Activated CD8-positive, alpha-beta T cell treated with anti-CD3 and anti-CD28 coated beads, Interleukin-2, amount 10 ng/mL, durations not matched to agents 7 days and 5 days (primary cell): ENCODE results near the gene SHQ1. TPM values are rescaled to one million over a fixed set of nuclear protein-coding genes. Genes with fewer than 3 reads are reported as not detected.
"Not testable (repeated sequence)": the region's sequence is repeated elsewhere in the genome, so short reads cannot be mapped to it uniquely, and the experiment has no call there.

Source experiments
- ATAC-seq: fragments of 150-1000 bp; cut with Tn5 transposase; one replicate; pipeline ENCODE4 v1.10.0; 2021; ENCODE audit warnings: moderate library complexity
- CTCF ChIA-PET: fragments of 350-600 bp; sonication (Branson Sonifier 250); formaldehyde crosslinking; loops from one replicate; lab custom pipeline; 2021; ENCODE audit warnings: antibody characterized with exemption; lab: Charles Lee
- POLR2A ChIA-PET: fragments of 350-600 bp; sonication (Branson Sonifier 250); formaldehyde crosslinking; loops from one replicate; lab custom pipeline; 2021; ENCODE audit warnings: antibody characterized with exemption; lab: Charles Lee
- DNase-seq: peaks from one replicate; pipeline ENCODE4 v3.0.0-alpha.2; 2020
- H3K27ac Mint-ChIP-seq: one replicate; pipeline ENCODE4 v1.8.0; 2021; ENCODE audit warnings: mild to moderate bottlenecking, mixed read lengths
- H3K27me3 Mint-ChIP-seq: one replicate; pipeline ENCODE4 v1.8.0; 2021; ENCODE audit warnings: low read depth, mixed read lengths
- H3K36me3 Mint-ChIP-seq: one replicate; pipeline ENCODE4 v1.8.0; 2021; ENCODE audit warnings: low read depth, mixed read lengths
- H3K4me1 Mint-ChIP-seq: one replicate; pipeline ENCODE4 v1.8.0; 2021; ENCODE audit warnings: low read depth, mixed read lengths
- H3K4me3 Mint-ChIP-seq: one replicate; pipeline ENCODE4 v1.8.0; 2021; ENCODE audit warnings: mild to moderate bottlenecking, mixed read lengths
- H3K9me3 Mint-ChIP-seq: one replicate; pipeline ENCODE4 v1.8.0; 2022; ENCODE audit warnings: mixed read lengths; ENCODE audit not compliant: insufficient read depth
- total RNA-seq, 2 experiments: library from RNA; stranded (reverse); gene quantifications; one replicate each; pipeline ENCODE4 v1.2.3, GENCODE V29; 2021

The SHQ1 gene
- total RNA-seq, 2 experiments from 2014 or later: 27.2 to 28.0 TPM

DNA sequence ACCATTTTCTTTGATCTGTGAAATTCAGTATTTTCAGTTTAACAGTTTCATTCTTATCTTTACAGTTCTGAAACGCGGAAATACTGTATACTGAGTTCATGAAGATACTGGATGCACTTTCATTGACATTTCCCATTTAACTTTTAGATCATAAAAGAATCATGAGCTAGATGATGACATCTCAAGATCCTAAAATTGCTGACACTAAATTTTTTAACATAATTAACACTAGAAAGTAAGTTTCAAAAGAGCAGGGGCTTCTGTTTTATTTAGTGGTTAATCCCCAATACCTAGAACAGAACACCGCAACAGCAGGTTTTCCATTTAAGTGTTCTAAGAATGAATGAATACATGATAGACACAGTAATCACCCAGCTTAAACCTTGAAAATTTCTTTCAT, 54.2 kb downstream of the SHQ1 start:
- ATAC-seq (no peak), DNase-seq (no peak)
- Mint-ChIP-seq H3K4me1 (peaks cover 13% of the 10 kb centered on the region), H3K4me3 (no peak overlapping the region), H3K9me3 (no peaks in the 10 kb centered on the region), H3K27me3 (no peaks in the 10 kb centered on the region), H3K27ac (no peak overlapping the region), H3K36me3 (peaks cover 48% of the 10 kb centered on the region)
- ChIA-PET POLR2A (no interaction called here), CTCF (interaction anchor here (1.1 kb wide), 1 partner anchor 128 kb away, joined by 3 read pairs; no protein-coding TSS in a partner anchor)

- Mint-ChIP-seq H3K4me3 (no peak overlapping the region), H3K4me1 (peaks cover 9% of the 10 kb centered on the region), H3K27ac (peak overlapping the region; percentile 40), H3K36me3 (peaks cover 34% of the 10 kb centered on the region), H3K27me3 (no peaks in the 10 kb centered on the region), H3K9me3 (no peaks in the 10 kb centered on the region)
- DNase-seq: no peak
- CTCF ChIA-PET: interaction anchor here (0.9 to 2.1 kb wide), 5 partner anchors 21 to 53 kb away, joined by 3 to 8 read pairs (median 3); no protein-coding TSS in a partner anchor
- ATAC-seq: no peak
- POLR2A ChIA-PET: no interaction called here
Measured at GRCh38 chr3:72791161-72791560, 57.1 kb downstream of the SHQ1 start.

- DNase-seq (no peak), ATAC-seq (no peak)
- H3K27me3 Mint-ChIP-seq: no peaks in the 10 kb centered on the region
- H3K36me3 Mint-ChIP-seq: peaks cover 26% of the 10 kb centered on the region
- peaks cover 9% of the 10 kb centered on the region for H3K4me1 Mint-ChIP-seq
- ChIA-PET CTCF (interaction anchor here (2.1 kb wide), 1 partner anchor 32 kb away, joined by 8 read pairs; no protein-coding TSS in a partner anchor), POLR2A (interaction anchor here (0.7 kb wide), 1 partner anchor 495 kb away, joined by 5 read pairs; no protein-coding TSS in a partner anchor)
- no peak overlapping the region for H3K4me3 Mint-ChIP-seq
- no peaks in the 10 kb centered on the region for H3K9me3 Mint-ChIP-seq
- no peak overlapping the region for H3K27ac Mint-ChIP-seq
Measured at GRCh38 chr3:72789786-72790185, 58.5 kb downstream of the SHQ1 start.

DNA sequence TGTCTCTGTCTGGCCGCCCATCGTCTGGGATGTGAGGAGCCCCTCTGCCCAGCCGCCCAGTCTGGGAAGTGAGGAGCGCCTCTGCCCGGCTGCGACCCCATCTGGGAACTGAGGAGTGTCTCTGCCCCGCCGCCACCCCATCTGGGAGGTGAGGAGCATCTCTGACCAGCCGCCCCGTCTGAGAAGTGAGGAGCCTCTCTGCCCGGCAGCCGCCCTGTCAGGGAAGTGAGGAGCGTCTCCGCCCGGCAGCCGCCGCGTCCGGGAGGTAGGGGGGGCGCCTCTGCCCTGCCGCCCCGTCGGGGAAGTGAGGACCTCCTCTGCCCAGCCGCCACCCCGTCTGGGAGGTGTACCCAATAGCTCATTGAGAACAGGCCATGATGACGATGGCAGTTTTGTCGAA, 60.0 kb downstream of the SHQ1 start:
- DNase-seq, CTCF ChIA-PET, H3K27me3 Mint-ChIP-seq, ATAC-seq, H3K4me3 Mint-ChIP-seq, POLR2A ChIA-PET, H3K9me3 Mint-ChIP-seq, H3K27ac Mint-ChIP-seq, H3K4me1 Mint-ChIP-seq: not testable (repeated sequence)
- peaks cover 29% of the 10 kb centered on the region for H3K36me3 Mint-ChIP-seq

DNA sequence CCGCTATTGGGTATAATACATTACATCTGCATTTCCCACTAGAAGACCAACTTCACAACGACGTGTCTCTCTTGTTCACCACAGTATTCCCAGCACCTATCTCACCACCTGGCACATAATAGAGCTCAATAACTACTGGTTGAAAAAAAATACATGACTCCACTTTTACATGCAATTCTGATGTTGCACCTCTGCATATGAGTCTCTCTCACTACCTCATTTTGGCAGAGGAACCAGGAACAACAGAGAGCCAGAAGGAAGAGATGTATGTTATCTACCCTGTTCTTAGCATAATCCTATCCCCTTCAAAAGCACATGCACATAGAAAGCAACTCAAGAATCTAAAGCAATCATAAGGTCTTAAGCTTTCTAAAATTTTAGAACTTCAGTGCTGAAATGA, 61.6 kb downstream of the SHQ1 start:
- CTCF ChIA-PET: no interaction called here
- Mint-ChIP-seq H3K27ac (no peak overlapping the region), H3K4me3 (no peak overlapping the region), H3K9me3 (no peaks in the 10 kb centered on the region), H3K27me3 (no peaks in the 10 kb centered on the region), H3K36me3 (peaks cover 24% of the 10 kb centered on the region), H3K4me1 (peaks cover 9% of the 10 kb centered on the region)
- POLR2A ChIA-PET: interaction anchor here (0.7 kb wide), 1 partner anchor 500 kb away, joined by 3 read pairs; no protein-coding TSS in a partner anchor
- no peak for ATAC-seq
- no peak for DNase-seq

GRCh38 chr3:72784226-72784625, 64.0 kb downstream of the SHQ1 start:
- H3K27ac Mint-ChIP-seq: no peak overlapping the region
- no peaks in the 10 kb centered on the region for H3K27me3 Mint-ChIP-seq
- H3K4me3 Mint-ChIP-seq: no peak overlapping the region
- H3K9me3 Mint-ChIP-seq: no peaks in the 10 kb centered on the region
- peaks cover 20% of the 10 kb centered on the region for H3K36me3 Mint-ChIP-seq
- ATAC-seq: no peak
- DNase-seq: no peak
- ChIA-PET POLR2A (no interaction called here), CTCF (no interaction called here)
- no peaks in the 10 kb centered on the region for H3K4me1 Mint-ChIP-seq

DNA sequence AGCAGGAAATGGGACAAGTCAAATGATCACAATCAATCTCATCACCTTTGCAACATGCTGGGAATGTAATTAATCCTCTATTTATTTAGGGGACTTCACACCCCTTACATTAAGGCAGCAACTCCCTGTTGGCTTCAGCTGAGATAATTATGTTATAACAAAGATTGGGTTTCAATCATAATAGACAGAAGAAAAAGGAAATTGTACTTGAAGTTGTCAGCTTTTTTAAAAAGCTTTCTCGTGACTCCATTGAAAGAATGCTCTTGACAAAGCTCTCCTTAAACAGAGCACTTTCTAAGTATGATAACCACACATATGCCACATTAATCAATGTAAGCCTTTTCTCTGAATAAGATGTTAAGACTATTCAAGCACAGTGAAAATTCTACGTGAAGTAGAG, 65.7 kb downstream of the SHQ1 start:
- H3K9me3 Mint-ChIP-seq: no peaks in the 10 kb centered on the region
- no peaks in the 10 kb centered on the region for H3K27me3 Mint-ChIP-seq
- no peaks in the 10 kb centered on the region for H3K4me1 Mint-ChIP-seq
- H3K27ac Mint-ChIP-seq: no peak overlapping the region
- peaks cover 17% of the 10 kb centered on the region for H3K36me3 Mint-ChIP-seq
- ATAC-seq: no peak
- H3K4me3 Mint-ChIP-seq: no peak overlapping the region
- no peak for DNase-seq
- CTCF ChIA-PET: interaction anchor here (1.2 to 1.4 kb wide), 3 partner anchors 11 to 116 kb away, joined by 3 to 4 read pairs (median 3); no protein-coding TSS in a partner anchor
- POLR2A ChIA-PET: no interaction called here

DNA sequence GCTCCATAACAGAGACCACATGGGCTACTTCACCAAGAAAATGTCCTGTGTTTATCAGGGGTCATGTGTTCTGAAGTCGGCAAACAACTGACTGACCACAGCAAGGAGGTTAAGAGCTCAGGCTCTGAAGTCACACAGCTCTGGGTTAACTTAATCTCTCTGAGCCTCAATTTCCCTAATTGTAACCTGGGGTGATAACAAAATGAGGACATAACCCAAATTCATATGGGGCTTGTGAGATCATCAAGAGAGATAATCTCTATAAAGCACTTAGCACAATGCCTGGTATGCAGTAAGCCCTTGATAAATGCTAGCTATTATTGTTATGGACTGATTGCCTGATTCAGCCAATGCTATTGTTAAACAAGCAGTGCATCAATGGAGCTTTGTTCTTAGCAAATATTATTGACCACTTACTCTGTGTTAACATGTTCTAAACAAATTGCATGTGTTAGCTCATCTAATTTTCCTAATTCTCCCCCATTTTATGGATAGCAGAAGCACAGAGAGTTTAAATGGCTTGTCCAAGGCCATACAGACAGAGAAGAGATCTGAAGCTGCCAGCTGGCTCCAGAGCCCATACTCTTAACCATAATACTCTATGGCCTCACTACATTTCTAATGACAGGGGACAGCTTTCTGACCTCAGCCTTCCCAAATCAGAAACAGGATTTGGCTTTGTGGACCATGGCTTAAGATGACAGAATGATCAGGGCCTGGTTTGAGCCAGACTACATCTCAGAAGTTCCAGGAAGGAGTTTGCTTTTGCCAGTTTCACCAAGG, 78.3 kb downstream of the SHQ1 start:
- ChIA-PET POLR2A (no interaction called here), CTCF (interaction anchor here (1.1 to 2.4 kb wide), 3 partner anchors 9 to 53 kb away, joined by 3 to 8 read pairs (median 7); no protein-coding TSS in a partner anchor)
- peaks cover 15% of the 10 kb centered on the region for H3K36me3 Mint-ChIP-seq
- H3K27ac Mint-ChIP-seq: no peak overlapping the region
- no peak for DNase-seq
- no peak overlapping the region for H3K4me3 Mint-ChIP-seq
- ATAC-seq: no peak
- H3K4me1 Mint-ChIP-seq: peaks cover 10% of the 10 kb centered on the region
- no peaks in the 10 kb centered on the region for H3K27me3 Mint-ChIP-seq
- no peaks in the 10 kb centered on the region for H3K9me3 Mint-ChIP-seq

DNA sequence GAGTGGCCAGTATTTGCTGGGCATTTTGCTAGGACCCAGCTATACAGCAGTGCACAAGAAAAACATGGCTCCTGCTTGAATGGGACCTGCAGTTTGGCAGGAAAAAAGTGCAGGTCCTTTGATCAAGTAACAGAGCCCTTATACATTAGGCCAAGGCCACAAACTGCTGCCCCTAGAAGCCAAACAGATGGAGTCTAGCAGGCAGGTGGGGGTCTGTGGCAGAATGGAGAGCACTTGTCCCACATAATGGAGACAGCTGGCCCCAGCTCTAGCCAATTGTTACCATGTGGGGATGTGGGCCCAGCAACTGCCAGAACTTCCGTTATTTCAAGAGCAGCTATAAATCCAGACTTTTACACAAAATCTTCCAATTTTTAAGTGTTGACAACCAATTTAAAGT, 79.3 kb downstream of the SHQ1 start:
- peaks cover 22% of the 10 kb centered on the region for H3K36me3 Mint-ChIP-seq
- no peak for DNase-seq
- ATAC-seq: no peak
- H3K27ac Mint-ChIP-seq: no peak overlapping the region
- ChIA-PET POLR2A (interaction anchor here (1.1 kb wide), 1 partner anchor 14 kb away, joined by 4 read pairs; no protein-coding TSS in a partner anchor), CTCF (interaction anchor here (1.1 to 2.4 kb wide), 4 partner anchors 8 to 54 kb away, joined by 3 to 8 read pairs (median 5); no protein-coding TSS in a partner anchor)
- peaks cover 10% of the 10 kb centered on the region for H3K4me1 Mint-ChIP-seq
- H3K4me3 Mint-ChIP-seq: no peak overlapping the region
- no peaks in the 10 kb centered on the region for H3K9me3 Mint-ChIP-seq
- no peaks in the 10 kb centered on the region for H3K27me3 Mint-ChIP-seq

DNA sequence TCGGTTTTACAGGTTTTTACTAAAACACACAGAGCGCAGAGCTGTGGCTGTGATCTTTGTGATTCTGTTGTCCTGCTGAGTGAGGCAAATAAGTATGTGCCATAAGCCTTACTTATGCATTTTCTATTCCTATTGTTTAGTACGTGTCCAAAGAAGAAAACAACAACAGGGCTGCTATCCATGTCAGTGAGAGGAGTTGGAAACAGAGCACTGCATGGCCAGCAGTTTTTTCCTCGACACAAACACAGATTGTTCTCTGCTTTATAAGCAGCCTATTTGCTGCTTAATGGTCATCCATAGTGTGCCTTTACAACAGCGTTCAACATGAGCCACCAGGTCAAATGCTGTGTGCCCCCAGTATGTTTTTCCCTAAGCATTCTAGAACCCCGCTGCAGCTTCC, 79.8 kb downstream of the SHQ1 start:
- CTCF ChIA-PET: interaction anchor here (1.3 to 2.4 kb wide), 3 partner anchors 8 to 54 kb away, joined by 3 to 8 read pairs (median 7); no protein-coding TSS in a partner anchor
- Mint-ChIP-seq H3K4me1 (peaks cover 10% of the 10 kb centered on the region), H3K4me3 (no peak overlapping the region), H3K27me3 (no peaks in the 10 kb centered on the region), H3K36me3 (peaks cover 27% of the 10 kb centered on the region), H3K27ac (no peak overlapping the region), H3K9me3 (no peaks in the 10 kb centered on the region)
- no peak for ATAC-seq
- DNase-seq: no peak
- POLR2A ChIA-PET: interaction anchor here (1.1 kb wide), 1 partner anchor 13 kb away, joined by 4 read pairs; no protein-coding TSS in a partner anchor

DNA sequence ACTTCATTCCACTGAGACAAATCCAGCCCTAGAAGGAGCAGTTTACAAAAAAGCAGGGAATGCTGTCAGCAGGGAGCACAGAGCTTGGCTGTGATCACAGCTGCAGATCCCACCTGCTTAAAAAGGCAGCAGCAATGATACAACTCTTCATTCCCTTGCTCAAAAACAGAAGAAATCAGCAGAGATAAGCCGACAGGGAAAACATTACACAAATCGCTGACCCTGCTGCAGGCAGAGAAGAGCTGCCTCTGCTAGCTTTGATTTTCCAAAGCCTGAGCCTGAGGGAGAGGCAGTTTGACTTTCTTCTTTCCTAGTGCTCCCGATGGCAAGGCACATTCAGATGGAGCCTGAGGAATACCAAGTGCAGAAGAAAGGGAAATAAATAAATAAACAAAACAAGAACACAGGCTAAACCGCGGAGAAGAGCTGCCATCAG, 80.2 kb downstream of the SHQ1 start:
- no peak overlapping the region for H3K27ac Mint-ChIP-seq
- peaks cover 30% of the 10 kb centered on the region for H3K36me3 Mint-ChIP-seq
- H3K27me3 Mint-ChIP-seq: no peaks in the 10 kb centered on the region
- no peak for ATAC-seq
- no peak for DNase-seq
- peaks cover 10% of the 10 kb centered on the region for H3K4me1 Mint-ChIP-seq
- ChIA-PET POLR2A (interaction anchor here (1.1 kb wide), 1 partner anchor 13 kb away, joined by 4 read pairs; no protein-coding TSS in a partner anchor), CTCF (interaction anchor here (1.3 to 2.4 kb wide), 2 partner anchors 51 to 54 kb away, joined by 3 to 8 read pairs; no protein-coding TSS in a partner anchor)
- no peaks in the 10 kb centered on the region for H3K9me3 Mint-ChIP-seq
- H3K4me3 Mint-ChIP-seq: no peak overlapping the region

DNA sequence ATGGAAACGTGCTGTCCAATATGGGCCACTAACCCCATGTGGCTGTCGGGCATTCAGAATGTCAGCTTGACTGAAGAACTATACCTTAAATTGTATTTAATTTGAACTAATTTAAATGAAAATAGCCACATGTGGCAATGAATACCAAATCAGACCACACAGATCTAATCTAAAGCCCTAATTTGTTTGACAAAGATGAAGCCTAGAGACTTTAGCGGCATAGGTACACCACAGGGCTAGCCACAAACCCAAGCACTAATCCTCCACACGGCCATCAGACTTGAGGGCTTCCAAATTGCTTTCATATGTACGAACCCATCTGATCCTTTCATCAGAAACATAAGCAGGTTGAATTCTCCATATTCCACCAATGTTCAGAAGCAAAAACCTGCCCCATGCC, 81.4 kb downstream of the SHQ1 start:
- POLR2A ChIA-PET: no interaction called here
- no peak overlapping the region for H3K27ac Mint-ChIP-seq
- no peak for DNase-seq
- no peak for ATAC-seq
- no peak overlapping the region for H3K4me3 Mint-ChIP-seq
- H3K27me3 Mint-ChIP-seq: no peaks in the 10 kb centered on the region
- H3K9me3 Mint-ChIP-seq: no peaks in the 10 kb centered on the region
- H3K36me3 Mint-ChIP-seq: peaks cover 37% of the 10 kb centered on the region
- CTCF ChIA-PET: interaction anchor here (1.2 kb wide), 1 partner anchor 29 kb away, joined by 3 read pairs; no protein-coding TSS in a partner anchor
- peaks cover 10% of the 10 kb centered on the region for H3K4me1 Mint-ChIP-seq
